HepG2 (cell line): Measurements from ENCODE around the gene NIP7.

Experiments used
- EZH2 ChIP-seq: conservative IDR thresholded peaks from 2 replicates; pipeline ENCODE4 v1.6.1; 2012; ENCODE audit warnings: mild to moderate bottlenecking, low read depth, low read length, moderate library complexity
- IRF2 ChIP-seq: IDR thresholded peaks from 2 replicates; pipeline ENCODE4 v1.6.1; 2018; ENCODE audit warnings: missing genetic modification reagents, missing compliant biosample characterization
- RAD21 ChIP-seq: fragments of 450-650 bp; formaldehyde crosslinking; IDR thresholded peaks from 2 replicates; pipeline ENCODE4 v1.5.0; 2020; ENCODE audit warnings: mild to moderate bottlenecking
- SOX13 ChIP-seq, 3 experiments: fragments of 450-650 bp in 1 of 3; sonication (generic) in 1 of 3; formaldehyde crosslinking in 1 of 3; IDR thresholded peaks in 2 of 3; conservative IDR thresholded peaks in 1 of 3; 2 replicates each; pipeline versions ENCODE4 v1.5.0 to v1.6.1; 2016 to 2020; ENCODE audit warnings: antibody characterized with exemption in 1 of 3, mild to moderate bottlenecking in 1 of 3, missing compliant biosample characterization in 1 of 3, missing genetic modification reagents in 1 of 3, moderate library complexity in 1 of 3
- ZNF460 ChIP-seq: sonication (generic); formaldehyde crosslinking; IDR thresholded peaks from 2 replicates; pipeline ENCODE4 v1.5.1; 2020; ENCODE audit warnings: missing genetic modification reagents, mild to moderate bottlenecking, borderline replicate concordance
- ZNF816 ChIP-seq: sonication (generic); formaldehyde crosslinking; IDR thresholded peaks from 2 replicates; pipeline ENCODE4 v1.8.0; 2022; ENCODE audit warnings: missing genetic modification reagents, mild to moderate bottlenecking, borderline replicate concordance
- TF ChIP-seq, protein P1 (sequence below): sonication (generic); formaldehyde crosslinking; IDR thresholded peaks from 2 replicates; pipeline ENCODE4 v1.5.1; 2020; ENCODE audit warnings: mild to moderate bottlenecking, missing genetic modification reagents

DNA sequence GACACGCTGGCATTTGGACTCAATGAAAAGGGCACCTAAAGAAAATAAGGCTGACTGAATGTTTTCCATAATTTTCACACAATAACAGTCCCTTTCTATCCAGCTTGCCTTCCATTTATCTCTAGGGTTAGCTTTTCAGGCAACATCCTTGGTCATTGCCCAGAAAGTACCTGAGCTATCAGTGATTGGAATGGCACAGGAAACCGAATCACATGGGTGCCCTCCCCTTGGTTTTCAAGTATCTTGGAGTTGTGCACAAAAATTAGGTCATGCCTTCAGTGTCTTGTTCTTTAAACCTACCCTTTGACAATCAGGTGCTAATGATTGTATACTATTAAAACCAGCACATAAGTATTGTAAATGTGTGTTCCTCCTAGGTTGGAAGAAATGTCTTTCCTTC is 31.7 kb upstream of the NIP7 start:
- TF ChIP-seq, protein P1, sequence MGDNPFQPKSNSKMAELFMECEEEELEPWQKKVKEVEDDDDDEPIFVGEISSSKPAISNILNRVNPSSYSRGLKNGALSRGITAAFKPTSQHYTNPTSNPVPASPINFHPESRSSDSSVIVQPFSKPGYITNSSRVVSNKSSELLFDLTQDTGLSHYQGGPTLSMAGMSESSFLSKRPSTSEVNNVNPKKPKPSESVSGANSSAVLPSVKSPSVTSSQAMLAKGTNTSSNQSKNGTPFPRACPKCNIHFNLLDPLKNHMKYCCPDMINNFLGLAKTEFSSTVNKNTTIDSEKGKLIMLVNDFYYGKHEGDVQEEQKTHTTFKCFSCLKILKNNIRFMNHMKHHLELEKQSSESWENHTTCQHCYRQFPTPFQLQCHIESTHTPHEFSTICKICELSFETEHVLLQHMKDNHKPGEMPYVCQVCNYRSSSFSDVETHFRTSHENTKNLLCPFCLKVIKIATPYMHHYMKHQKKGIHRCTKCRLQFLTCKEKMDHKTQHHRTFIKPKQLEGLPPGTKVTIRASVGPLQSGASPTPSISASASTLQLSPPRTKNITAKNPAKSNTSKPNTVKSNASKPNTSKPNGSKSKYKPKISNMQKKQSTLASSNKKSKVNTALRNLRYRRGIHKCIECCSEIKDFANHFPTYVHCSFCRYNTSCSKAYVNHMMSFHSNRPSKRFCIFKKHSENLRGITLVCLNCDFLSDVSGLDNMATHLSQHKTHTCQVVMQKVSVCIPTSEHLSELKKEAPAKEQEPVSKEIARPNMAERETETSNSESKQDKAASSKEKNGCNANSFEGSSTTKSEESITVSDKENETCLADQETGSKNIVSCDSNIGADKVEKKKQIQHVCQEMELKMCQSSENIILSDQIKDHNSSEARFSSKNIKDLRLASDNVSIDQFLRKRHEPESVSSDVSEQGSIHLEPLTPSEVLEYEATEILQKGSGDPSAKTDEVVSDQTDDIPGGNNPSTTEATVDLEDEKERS (CRISPR knock-in tag): no peak
- TF ChIP-seq EZH2 (no peak), ZNF816 (CRISPR knock-in tag) (no peak), RAD21 (CRISPR knock-in tag) (no peak), IRF2 (no peak), ZNF460 (no peak), SOX13 (IDR thresholded peaks at IDR 0.05) (no peak), SOX13 (CRISPR knock-in tag; conservative IDR thresholded peaks at IDR 0.05 in 1 of 2, IDR thresholded peaks at IDR 0.05 in 1 of 2) (no peak)
